H9 (cell line): ENCODE data around the gene ST6GALNAC6. TPM values are rescaled to one million over a fixed set of nuclear protein-coding genes. Genes with fewer than 3 reads are reported as not detected.

Experiments used
- DNase-seq: peaks from one replicate; pipeline ENCODE4 v3.0.0-alpha.2; 2017
- H2AFZ ChIP-seq: one replicate; pipeline ENCODE4 v1.6.1; 2013; ENCODE audit warnings: mild to moderate bottlenecking, low read length, control low read depth, moderate library complexity
- H2AK5ac ChIP-seq: 2 replicates; pipeline ENCODE4 v1.6.1; 2013; ENCODE audit warnings: low read length, control low read depth, mixed read lengths; ENCODE audit not compliant: insufficient read length
- H2BK120ac ChIP-seq: one replicate; pipeline ENCODE4 v1.6.1; 2013; ENCODE audit warnings: low read depth, mild to moderate bottlenecking, low read length, control low read depth, inconsistent platforms; ENCODE audit not compliant: poor library complexity, severe bottlenecking
- H2BK12ac ChIP-seq: 2 replicates; pipeline ENCODE4 v1.6.1; 2013; ENCODE audit warnings: low read length, control low read depth, mixed read lengths, low read depth; ENCODE audit not compliant: insufficient read length
- H2BK15ac ChIP-seq: 2 replicates; pipeline ENCODE4 v1.6.1; 2013; ENCODE audit warnings: low read depth, low read length, control low read depth
- H2BK20ac ChIP-seq: one replicate; pipeline ENCODE4 v1.6.1; 2013; ENCODE audit warnings: low read depth, mild to moderate bottlenecking, low read length, control low read depth, inconsistent platforms; ENCODE audit not compliant: poor library complexity, severe bottlenecking
- H2BK5ac ChIP-seq: 2 replicates; pipeline ENCODE4 v1.6.1; 2013; ENCODE audit warnings: low read length, control low read depth, mixed read lengths; ENCODE audit not compliant: insufficient read length
- H3K14ac ChIP-seq: 2 replicates; pipeline ENCODE4 v1.6.1; 2013; ENCODE audit warnings: low read length, control low read depth; ENCODE audit not compliant: insufficient read depth
- H3K18ac ChIP-seq: 2 replicates; pipeline ENCODE4 v1.6.1; 2013; ENCODE audit warnings: low read depth, mild to moderate bottlenecking, mixed read lengths, low read length, control low read depth; ENCODE audit not compliant: insufficient read length
- H3K23ac ChIP-seq: 2 replicates; pipeline ENCODE4 v1.6.1; 2013; ENCODE audit warnings: low read length, control low read depth, mixed read lengths, low read depth; ENCODE audit not compliant: insufficient read length
- H3K23me2 ChIP-seq: 2 replicates; pipeline ENCODE4 v1.6.1; 2013; ENCODE audit warnings: low read depth, mild to moderate bottlenecking, mixed read lengths, low read length, control low read depth; ENCODE audit not compliant: insufficient read length, poor library complexity, severe bottlenecking
- H3K27ac ChIP-seq: 2 replicates; pipeline ENCODE4 v1.5.1; 2013; ENCODE audit warnings: low read length, control low read depth, mixed read lengths, low read depth; ENCODE audit not compliant: insufficient read length
- H3K27me3 ChIP-seq: 2 replicates; pipeline ENCODE4 v1.6.1; 2013; ENCODE audit warnings: low read length, control low read depth, inconsistent platforms; ENCODE audit not compliant: insufficient read depth
- H3K4ac ChIP-seq: 2 replicates; pipeline ENCODE4 v1.6.1; 2013; ENCODE audit warnings: low read depth, mild to moderate bottlenecking, control low read depth, inconsistent platforms, low read length, moderate library complexity
- H3K4me1 ChIP-seq: 2 replicates; pipeline ENCODE4 v1.6.1; 2013; ENCODE audit warnings: low read length, control low read depth, inconsistent platforms; ENCODE audit not compliant: insufficient read depth
- H3K4me2 ChIP-seq: 2 replicates; pipeline ENCODE4 v1.6.1; 2013; ENCODE audit warnings: low read length, control low read depth, mixed read lengths; ENCODE audit not compliant: insufficient read length, insufficient read depth
- H3K56ac ChIP-seq: 2 replicates; pipeline ENCODE4 v1.6.1; 2013; ENCODE audit warnings: low read depth, mild to moderate bottlenecking, mixed read lengths, low read length, control low read depth; ENCODE audit not compliant: insufficient read length
- H3K79me1 ChIP-seq: 2 replicates; pipeline ENCODE4 v1.6.1; 2013; ENCODE audit warnings: low read depth, mild to moderate bottlenecking, moderate library complexity, low read length, control low read depth, inconsistent platforms; ENCODE audit not compliant: insufficient read depth, poor library complexity, severe bottlenecking
- H3K79me2 ChIP-seq: 2 replicates; pipeline ENCODE4 v1.6.1; 2013; ENCODE audit warnings: low read length, control low read depth, inconsistent platforms; ENCODE audit not compliant: insufficient read depth
- H3K9ac ChIP-seq: 2 replicates; pipeline ENCODE4 v1.6.1; 2013; ENCODE audit warnings: low read length, control low read depth, mixed read lengths; ENCODE audit not compliant: insufficient read length; ENCODE audit errors: extremely low read depth
- H3K9me3 ChIP-seq: one replicate; pipeline ENCODE4 v1.6.1; 2013; ENCODE audit warnings: low read depth, low read length, inconsistent platforms; ENCODE audit not compliant: control insufficient read depth
- H3T11ph ChIP-seq: one replicate; pipeline ENCODE4 v1.6.1; 2013; ENCODE audit warnings: mild to moderate bottlenecking, low read length, control low read depth, inconsistent platforms
- H4K20me1 ChIP-seq: one replicate; pipeline ENCODE4 v1.6.1; 2013; ENCODE audit not compliant: control insufficient read depth, insufficient read length, insufficient read depth
- H4K5ac ChIP-seq: 2 replicates; pipeline ENCODE4 v1.6.1; 2013; ENCODE audit warnings: low read depth, mild to moderate bottlenecking, mixed read lengths, low read length, control low read depth; ENCODE audit not compliant: insufficient read length
- H4K8ac ChIP-seq: replicated peaks from 2 replicates; pipeline ENCODE4 v1.6.1; 2013; ENCODE audit warnings: low read length, control low read depth, mixed read lengths, low read depth; ENCODE audit not compliant: insufficient read length
- H4K91ac ChIP-seq: 2 replicates; pipeline ENCODE4 v1.6.1; 2013; ENCODE audit warnings: low read depth, mild to moderate bottlenecking, moderate library complexity, mixed read lengths, low read length, control low read depth; ENCODE audit not compliant: insufficient read length
- H3K27ac Mint-ChIP-seq, 3 experiments: 2 replicates in 2 of 3; 3 replicates in 1 of 3; pipeline ENCODE4 v1.8.0; 2020 to 2021; ENCODE audit warnings: mixed read lengths in 3 of 3, mild to moderate bottlenecking in 1 of 3, moderate library complexity in 1 of 3
- H3K27me3 Mint-ChIP-seq: 2 replicates; pipeline ENCODE4 v1.8.0; 2021; ENCODE audit warnings: low read depth, mild to moderate bottlenecking, moderate library complexity, mixed read lengths
- H3K36me3 Mint-ChIP-seq, 3 experiments: 2 replicates in 2 of 3; 3 replicates in 1 of 3; pipeline ENCODE4 v1.8.0; 2020 to 2021; ENCODE audit warnings: low read depth in 3 of 3, mixed read lengths in 3 of 3; ENCODE audit not compliant: insufficient read depth in 1 of 3
- H3K4me1 Mint-ChIP-seq, 2 experiments: 2 replicates each; pipeline ENCODE4 v1.8.0; 2020; ENCODE audit warnings: mixed read lengths in 2 of 2
- H3K4me3 Mint-ChIP-seq, 2 experiments: 2 replicates in 1 of 2; 3 replicates in 1 of 2; pipeline ENCODE4 v1.8.0; 2020 to 2021; ENCODE audit warnings: mild to moderate bottlenecking in 2 of 2, mixed read lengths in 2 of 2, moderate library complexity in 1 of 2
- H3K9me3 Mint-ChIP-seq, 2 experiments: 2 replicates in 1 of 2; 3 replicates in 1 of 2; pipeline ENCODE4 v1.8.0; 2020; ENCODE audit warnings: mild to moderate bottlenecking in 2 of 2, mixed read lengths in 2 of 2, moderate library complexity in 1 of 2
- CTCF ChIP-seq: fragments of 200-600 bp; sonication (generic); conservative IDR thresholded peaks from 3 replicates; pipeline ENCODE4 v1.8.0; 2021; ENCODE audit warnings: antibody characterized with exemption, mild to moderate bottlenecking
- WGBS: extraction: QIAGEN DNeasy Blood & Tissue Kit; methylation state at CpG from one replicate; pipeline ENCODE4 v1.1.7; 2013; ENCODE audit warnings: missing lambda C conversion rate, low lambda C conversion rate, mixed read lengths; ENCODE audit not compliant: insufficient read length; ENCODE audit errors: extremely low coverage; 5-methylcytosine and 5-hydroxymethylcytosine counted together
- total RNA-seq: library from RNA; stranded (reverse); gene quantifications from 2 replicates; pipeline ENCODE4 v1.2.1, GENCODE V29; 2021

The ST6GALNAC6 gene
- total RNA-seq, 1 experiment from 2014 or later = 29.8 TPM

GRCh38 chr9:127927988-127928675, 28.7 kb upstream of the ST6GALNAC6 start:
- Histone ChIP-seq H2BK120ac (no peak overlapping the region), H3K23ac (no peak overlapping the region), H3K23me2 (peaks cover 16% of the 10 kb centered on the region), H3T11ph (no peak overlapping the region), H3K9ac (peak overlapping the region; percentile 5), H4K20me1 (no peaks in the 10 kb centered on the region), H4K5ac (no peak overlapping the region), H3K18ac (no peak overlapping the region), H2AK5ac (no peak overlapping the region), H3K4ac (no peak overlapping the region), H3K27ac (no peak overlapping the region), H2AFZ (no peak overlapping the region), H4K91ac (no peak overlapping the region), H3K79me2 (no peaks in the 10 kb centered on the region), H3K4me2 (peak overlapping the region; percentile 93), H2BK12ac (no peak overlapping the region), H3K4me1 (peaks cover 2% of the 10 kb centered on the region; the same call in 1 of the 2 replicates), H4K8ac (no peak overlapping the region), H2BK15ac (no peak overlapping the region), H3K56ac (no peak overlapping the region), H3K79me1 (no peaks in the 10 kb centered on the region), H2BK20ac (no peak overlapping the region), H3K9me3 (no peaks in the 10 kb centered on the region), H2BK5ac (no peak overlapping the region), H3K14ac (peak overlapping the region; percentile 4; the same call in 1 of the 2 replicates), H3K27me3 (no peaks in the 10 kb centered on the region)
- Mint-ChIP-seq H3K4me1 (peaks cover 21 to 34% of the 10 kb centered on the region in 2 experiments), H3K27me3 (peaks cover 28% of the 10 kb centered on the region), H3K4me3 (peak overlapping the region; percentile 92 to 97), H3K27ac (peak overlapping the region in 1 of 3 experiments; percentile 72; a peak in 2 of 7 replicates), H3K36me3 (peaks cover 2 to 6% (median 6%) of the 10 kb centered on the region in 3 experiments; a peak in 5 of 7 replicates), H3K9me3 (no peaks in the 10 kb centered on the region)
- no CpG with 5 or more reads among the region's 24 CpGs for WGBS
- no peak for TF ChIP-seq CTCF
- peak; percentile 55 for DNase-seq
